Mammary epithelial cell (primary cell): ENCODE results near the gene TRAPPC11.

Source experiments
- CTCF ChIP-seq, 2 donors: IDR thresholded peaks in 1 of 2; conservative IDR thresholded peaks in 1 of 2; 2 replicates each; pipeline ENCODE4 v1.5.1; 2011 to 2012; ENCODE audit warnings: inconsistent platforms in 2 of 2, low read length in 2 of 2, mild to moderate bottlenecking in 2 of 2, control low read depth in 1 of 2, low read depth in 1 of 2; ENCODE audit not compliant: insufficient read depth in 1 of 2; ENCODE audit errors: extremely low read depth in 1 of 2
- EZH2 ChIP-seq: IDR thresholded peaks from 2 replicates; pipeline ENCODE4 v1.6.1; 2012; ENCODE audit warnings: low read length, inconsistent platforms, borderline replicate concordance

GRCh38 chr4:183716302-183716701 is 57.2 kb downstream of the TRAPPC11 start:
- TF ChIP-seq CTCF (conservative IDR thresholded peaks at IDR 0.05 in 1 of 2, IDR thresholded peaks at IDR 0.05 in 1 of 2; ENCODE audit: extremely low read depth in 1 of 2, insufficient read depth in 1 of 2, low read depth in 1 of 2, low read length in 2 of 2) (no peak), EZH2 (no peak)
